ENCODE results near the gene SLC46A3.
A peak's percentile ranks its signal among the peaks of the same experiment; 100 is the strongest.

The SLC46A3 gene

GRCh38 chr13:28680541-28680940, 38.2 kb downstream of the SLC46A3 start:
- no peak for DNase-seq (ENCODE audit: low read depth)

GRCh38 chr13:28679628-28680027, 39.1 kb downstream of the SLC46A3 start:
- DNase-seq (ENCODE audit: low read depth) = no peak

GRCh38 chr13:28678809-28679208, 40.0 kb downstream of the SLC46A3 start:
- no peak for DNase-seq (ENCODE audit: low read depth)

- no peak for DNase-seq (ENCODE audit: low read depth)
These were observed 47.5 kb downstream of the SLC46A3 start for GRCh38 chr13:28671126-28671792.

GRCh38 chr13:28666897-28667488, 51.8 kb downstream of the SLC46A3 start:
- DNase-seq (ENCODE audit: low read depth) = no peak

GRCh38 chr13:28659621-28659970, 59.2 kb downstream of the SLC46A3 start:
- DNase-seq (ENCODE audit: low read depth) = peak; percentile 9

- peak; percentile 88 for DNase-seq (ENCODE audit: low read depth)
These were observed 59.8 kb downstream of the SLC46A3 start, which contains the start of gene POMP for GRCh38 chr13:28658796-28659620. Gene POMP, plus strand, starts transcription at chr13:28659130. Its CDS starts 55 bp downstream, at chr13:28659185.

GRCh38 chr13:28658539-28658795, 60.3 kb downstream of the SLC46A3 start:
- no peak for DNase-seq (ENCODE audit: low read depth)

GRCh38 chr13:28657784-28658538, 60.8 kb downstream of the SLC46A3 start:
- DNase-seq (ENCODE audit: low read depth) = no peak

- no peak for DNase-seq (ENCODE audit: low read depth)
These were observed 63.2 kb downstream of the SLC46A3 start for GRCh38 chr13:28655561-28655960.

- DNase-seq (ENCODE audit: low read depth) = no peak
These were observed 64.5 kb downstream of the SLC46A3 start for GRCh38 chr13:28654276-28654675.

GRCh38 chr13:28653111-28653510, 65.7 kb downstream of the SLC46A3 start:
- DNase-seq (ENCODE audit: low read depth) = no peak

- no peak for DNase-seq (ENCODE audit: low read depth)
These were observed 66.9 kb downstream of the SLC46A3 start for GRCh38 chr13:28651810-28652401.

- DNase-seq (ENCODE audit: low read depth) = no peak
These were observed 68.5 kb downstream of the SLC46A3 start for GRCh38 chr13:28650284-28650683.
